Stimulated activated naive CD8-positive, alpha-beta T cell treated with anti-CD3 and anti-CD28 coated beads, Interleukin-15, amount 100 ng/mL, for 72 hours (primary cell): ENCODE data around the gene ZNF845.
"Not testable (repeated sequence)": the region's sequence is repeated elsewhere in the genome, so short reads cannot be mapped to it uniquely, and the experiment has no call there.

Source experiments
- ATAC-seq: fragments of 150-1000 bp; cut with Tn5 transposase; 2 replicates; pipeline ENCODE4 v1.10.0; 2021; ENCODE audit warnings: mild to moderate bottlenecking, moderate library complexity
- DNase-seq, 2 donors: peaks; one replicate each; pipeline ENCODE4 v3.0.0; 2021 to 2022
- H3K27ac Mint-ChIP-seq, 2 donors: one replicate each; pipeline ENCODE4 v1.8.0; 2022; ENCODE audit warnings: mild to moderate bottlenecking in 2 of 2, mixed read lengths in 2 of 2, moderate library complexity in 2 of 2
- H3K27me3 Mint-ChIP-seq: one replicate; pipeline ENCODE4 v1.8.0; 2022; ENCODE audit warnings: mixed read lengths
- H3K4me1 Mint-ChIP-seq: one replicate; pipeline ENCODE4 v1.8.0; 2022; ENCODE audit warnings: mild to moderate bottlenecking, mixed read lengths
- H3K4me3 Mint-ChIP-seq, 2 donors: one replicate each; pipeline ENCODE4 v1.8.0; 2022; ENCODE audit warnings: mild to moderate bottlenecking in 2 of 2, mixed read lengths in 2 of 2, moderate library complexity in 1 of 2
- H3K9me3 Mint-ChIP-seq, 2 donors: one replicate each; pipeline ENCODE4 v1.8.0; 2022; ENCODE audit warnings: mixed read lengths in 2 of 2

Gene ZNF845

DNA sequence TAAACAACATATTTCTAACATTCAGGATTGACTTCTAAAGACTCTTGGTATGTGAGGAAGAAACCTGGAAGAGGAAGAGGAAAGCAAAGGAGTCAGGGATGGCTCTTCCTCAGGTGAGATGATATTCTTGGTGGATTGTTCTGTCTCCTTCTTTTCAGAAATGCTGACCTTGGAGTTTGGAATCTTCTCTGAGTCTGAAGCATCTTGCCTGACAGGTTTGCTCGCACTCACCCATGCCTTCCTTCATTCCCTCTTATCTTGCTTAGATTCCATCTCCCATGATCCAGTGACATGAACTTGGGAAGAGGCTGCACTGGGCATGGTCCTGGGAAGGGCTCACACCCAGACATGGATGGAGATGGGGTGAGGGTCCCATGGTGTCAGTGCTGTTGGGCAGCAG lies 64.4 kb downstream of the ZNF845 start:
- DNase-seq, ATAC-seq, H3K27me3 Mint-ChIP-seq, H3K27ac Mint-ChIP-seq, H3K4me3 Mint-ChIP-seq: not testable (repeated sequence)
- Mint-ChIP-seq H3K4me1 (peaks cover 30% of the 10 kb centered on the region), H3K9me3 (peaks cover 8 to 14% of the 10 kb centered on the region in 2 donors)
